Lower leg skin (tissue), 3 donors: ENCODE measurements around the gene TCEAL7.

Experiments used
- CTCF ChIP-seq, 3 donors: fragments of 450-650 bp; IDR thresholded peaks; one replicate each; pipeline ENCODE4 v1.5.1; 2016; ENCODE audit warnings: antibody characterized with exemption in 3 of 3, mild to moderate bottlenecking in 3 of 3, moderate library complexity in 2 of 3
- POLR2A ChIP-seq, 2 donors: fragments of 450-650 bp; IDR thresholded peaks; one replicate each; pipeline ENCODE4 v1.6.1; 2016 to 2017; ENCODE audit warnings: antibody characterized with exemption in 2 of 2, mild to moderate bottlenecking in 1 of 2, moderate library complexity in 1 of 2

DNA sequence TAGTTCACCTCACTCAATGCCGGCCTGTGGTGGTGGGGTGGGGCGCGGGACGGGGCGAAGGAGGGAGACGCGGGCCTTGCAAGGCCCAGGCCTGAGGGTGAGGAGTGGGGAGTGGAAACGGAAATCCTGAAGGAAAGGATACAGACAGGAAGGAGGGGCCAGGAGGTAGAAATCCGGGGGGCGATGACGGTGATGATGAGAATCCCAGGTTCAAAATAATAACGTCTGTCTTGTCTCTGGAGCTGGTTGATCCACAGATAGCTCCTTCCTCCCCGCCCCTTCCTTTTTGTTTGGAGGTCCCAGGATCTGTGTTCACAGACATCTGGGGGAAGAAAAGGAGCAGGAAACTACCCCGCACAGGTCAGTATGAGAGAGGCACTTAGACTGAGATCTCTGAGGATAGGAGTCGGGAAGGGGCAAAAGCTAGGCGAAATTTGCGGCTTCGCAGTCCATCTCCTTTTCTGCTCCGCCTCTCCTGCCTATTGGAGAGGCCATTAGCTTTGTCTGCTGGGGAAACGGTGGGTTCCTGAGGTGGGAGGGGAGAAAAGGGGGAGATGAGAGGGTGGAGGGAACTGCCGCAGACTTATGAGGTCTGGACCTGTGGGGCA is 746 bp downstream of the TCEAL7 start:
- no peak for TF ChIP-seq POLR2A (IDR thresholded peaks at IDR 0.05)
- TF ChIP-seq CTCF (IDR thresholded peaks at IDR 0.05): no peak
